ENCODE results near the gene AP3B1. TPM values are rescaled to one million over a fixed set of nuclear protein-coding genes. Genes with fewer than 3 reads are reported as not detected.

AP3B1 gene
- total RNA-seq, 1 donor: 77.4 TPM

DNA sequence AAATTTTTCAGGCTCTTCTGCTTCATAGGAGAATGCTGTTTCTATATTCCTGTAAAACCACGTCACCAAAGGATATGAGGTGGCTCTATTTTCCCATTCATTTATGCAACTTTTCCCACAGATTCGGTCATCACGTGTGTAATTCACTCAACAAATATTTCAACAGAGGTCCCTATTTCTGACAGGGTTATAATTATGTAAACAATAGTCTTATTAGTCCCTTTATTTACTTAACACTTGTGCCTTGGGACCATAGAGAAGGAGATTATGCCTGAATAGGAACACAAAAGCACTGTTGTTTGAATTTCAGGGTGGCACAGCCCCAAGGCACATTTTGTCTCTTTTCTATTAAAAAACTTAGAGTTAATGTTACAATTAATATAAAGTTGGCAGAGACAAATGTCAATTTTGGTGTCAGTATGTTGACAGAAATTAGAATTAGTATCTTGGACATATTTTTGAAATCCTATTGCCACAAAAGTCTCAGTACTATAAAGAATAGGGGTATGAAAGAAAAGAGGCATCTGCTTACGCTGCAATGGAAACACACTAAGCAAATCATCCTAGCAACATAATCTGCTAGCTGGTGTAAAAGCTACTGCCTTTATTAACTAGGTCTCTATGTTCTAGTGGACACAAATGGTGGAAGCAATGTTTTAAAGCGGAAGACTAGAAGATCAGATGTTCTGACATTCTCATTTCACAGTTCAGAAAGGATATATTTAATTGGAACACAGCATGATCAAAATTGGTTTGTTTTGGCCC lies 289.3 kb downstream of the AP3B1 start:
- Histone ChIP-seq H3K79me2 (ENCODE audit: insufficient read depth, low read length) (no peaks in the 10 kb centered on the region), H3K36me3 (ENCODE audit: insufficient read depth, low read length) (peaks cover 4% of the 10 kb centered on the region), H3K27ac (ENCODE audit: low read depth, low read length) (peak overlapping the region; percentile 40), H3K4me3 (ENCODE audit: insufficient read depth, low read length) (no peak overlapping the region), H4K20me1 (ENCODE audit: insufficient read depth, low read length) (no peaks in the 10 kb centered on the region), H3K4me2 (ENCODE audit: insufficient read depth, low read length) (no peak overlapping the region), H2AFZ (ENCODE audit: low read length) (no peak overlapping the region), H3K9me3 (ENCODE audit: low read depth, low read length) (no peaks in the 10 kb centered on the region), H3K4me1 (ENCODE audit: insufficient read depth, low read length) (peaks cover 8% of the 10 kb centered on the region), H3K27me3 (ENCODE audit: insufficient read depth, low read length) (no peaks in the 10 kb centered on the region)
- DNase-seq (ENCODE audit: insufficient read length, low spot score, missing footprints): no peak
- TF ChIP-seq, protein P1, sequence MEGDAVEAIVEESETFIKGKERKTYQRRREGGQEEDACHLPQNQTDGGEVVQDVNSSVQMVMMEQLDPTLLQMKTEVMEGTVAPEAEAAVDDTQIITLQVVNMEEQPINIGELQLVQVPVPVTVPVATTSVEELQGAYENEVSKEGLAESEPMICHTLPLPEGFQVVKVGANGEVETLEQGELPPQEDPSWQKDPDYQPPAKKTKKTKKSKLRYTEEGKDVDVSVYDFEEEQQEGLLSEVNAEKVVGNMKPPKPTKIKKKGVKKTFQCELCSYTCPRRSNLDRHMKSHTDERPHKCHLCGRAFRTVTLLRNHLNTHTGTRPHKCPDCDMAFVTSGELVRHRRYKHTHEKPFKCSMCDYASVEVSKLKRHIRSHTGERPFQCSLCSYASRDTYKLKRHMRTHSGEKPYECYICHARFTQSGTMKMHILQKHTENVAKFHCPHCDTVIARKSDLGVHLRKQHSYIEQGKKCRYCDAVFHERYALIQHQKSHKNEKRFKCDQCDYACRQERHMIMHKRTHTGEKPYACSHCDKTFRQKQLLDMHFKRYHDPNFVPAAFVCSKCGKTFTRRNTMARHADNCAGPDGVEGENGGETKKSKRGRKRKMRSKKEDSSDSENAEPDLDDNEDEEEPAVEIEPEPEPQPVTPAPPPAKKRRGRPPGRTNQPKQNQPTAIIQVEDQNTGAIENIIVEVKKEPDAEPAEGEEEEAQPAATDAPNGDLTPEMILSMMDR (IDR thresholded peaks at IDR 0.05; ENCODE audit: extremely low read depth, low read depth, low read length): no peak

DNA sequence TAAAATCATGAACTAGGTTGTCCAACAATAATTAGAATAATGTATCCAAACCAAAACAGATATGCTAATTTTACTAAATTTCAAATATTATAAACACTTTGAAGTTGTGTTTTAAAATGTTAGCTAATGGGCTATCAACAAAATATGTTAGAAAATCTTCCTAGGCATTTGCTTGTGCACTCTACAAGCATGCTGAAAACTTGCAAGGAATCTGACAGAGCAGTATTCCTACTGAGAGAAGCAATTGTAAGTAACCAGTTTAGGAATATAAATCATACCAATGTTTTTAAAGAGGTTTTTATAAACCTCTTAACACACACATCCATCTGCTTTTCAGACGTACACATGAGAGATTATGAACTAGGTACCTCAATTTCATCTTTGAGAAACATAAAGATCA lies 289.9 kb downstream of the AP3B1 start:
- Histone ChIP-seq H3K4me3 (ENCODE audit: insufficient read depth, low read length) (no peak overlapping the region), H3K4me2 (ENCODE audit: insufficient read depth, low read length) (no peak overlapping the region), H3K9me3 (ENCODE audit: low read depth, low read length) (no peaks in the 10 kb centered on the region), H3K27me3 (ENCODE audit: insufficient read depth, low read length) (no peaks in the 10 kb centered on the region), H3K36me3 (ENCODE audit: insufficient read depth, low read length) (peaks cover 4% of the 10 kb centered on the region), H3K79me2 (ENCODE audit: insufficient read depth, low read length) (no peaks in the 10 kb centered on the region), H3K4me1 (ENCODE audit: insufficient read depth, low read length) (peaks cover 3% of the 10 kb centered on the region), H2AFZ (ENCODE audit: low read length) (no peak overlapping the region), H4K20me1 (ENCODE audit: insufficient read depth, low read length) (no peaks in the 10 kb centered on the region), H3K27ac (ENCODE audit: low read depth, low read length) (peak overlapping the region; percentile 40)
- no peak for DNase-seq (ENCODE audit: insufficient read length, low spot score, missing footprints)
- TF ChIP-seq, protein P1 (IDR thresholded peaks at IDR 0.05; ENCODE audit: extremely low read depth, low read depth, low read length): no peak

DNA sequence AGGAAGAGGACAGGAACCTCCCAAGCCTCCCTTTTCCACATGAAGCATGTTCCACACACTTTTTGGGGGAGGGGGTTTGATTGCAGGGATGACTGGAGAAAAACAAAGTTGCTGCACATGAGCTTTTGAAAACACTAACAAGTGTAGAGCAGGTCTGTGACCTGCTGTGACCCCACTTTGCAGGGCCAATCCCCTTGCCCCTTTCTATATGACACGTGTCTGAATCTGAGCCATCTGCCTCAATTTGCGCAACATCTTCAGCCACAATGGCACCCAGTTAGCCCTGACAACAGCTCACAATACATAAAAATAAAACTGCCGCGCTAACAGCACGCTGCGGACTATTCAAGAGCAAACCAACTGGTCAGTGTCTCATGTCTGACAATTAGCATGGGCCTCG lies 290.6 kb downstream of the AP3B1 start:
- Histone ChIP-seq H3K4me2 (ENCODE audit: insufficient read depth, low read length) (no peak overlapping the region), H4K20me1 (ENCODE audit: insufficient read depth, low read length) (no peaks in the 10 kb centered on the region), H3K9me3 (ENCODE audit: low read depth, low read length) (no peaks in the 10 kb centered on the region), H3K27me3 (ENCODE audit: insufficient read depth, low read length) (no peaks in the 10 kb centered on the region), H3K36me3 (ENCODE audit: insufficient read depth, low read length) (peaks cover 4% of the 10 kb centered on the region), H3K27ac (ENCODE audit: low read depth, low read length) (peak overlapping the region; percentile 40), H3K4me3 (ENCODE audit: insufficient read depth, low read length) (no peak overlapping the region), H2AFZ (ENCODE audit: low read length) (no peak overlapping the region), H3K4me1 (ENCODE audit: insufficient read depth, low read length) (peaks cover 3% of the 10 kb centered on the region), H3K79me2 (ENCODE audit: insufficient read depth, low read length) (no peaks in the 10 kb centered on the region)
- DNase-seq (ENCODE audit: insufficient read length, low spot score, missing footprints): no peak
- TF ChIP-seq, protein P1 (IDR thresholded peaks at IDR 0.05; ENCODE audit: extremely low read depth, low read depth, low read length): no peak

DNA sequence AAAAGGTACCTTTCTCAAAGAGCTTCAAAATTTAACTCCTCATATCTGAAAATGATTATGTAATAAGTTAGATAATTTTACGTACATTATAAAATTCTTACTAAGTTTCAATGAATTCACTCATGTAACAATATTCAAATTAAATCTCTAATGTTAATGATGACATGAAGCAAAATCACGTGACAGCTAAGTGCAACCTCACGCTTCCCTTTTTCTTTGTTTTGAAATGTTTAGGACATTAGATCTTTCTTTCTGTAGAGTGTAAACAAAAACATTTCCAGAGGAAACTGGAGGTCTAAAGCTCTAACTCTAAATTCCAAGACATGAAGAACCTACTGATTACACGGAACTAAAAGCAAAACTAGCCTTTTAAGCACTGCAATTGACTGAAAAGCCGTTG lies 291.0 kb downstream of the AP3B1 start:
- Histone ChIP-seq H3K27ac (ENCODE audit: low read depth, low read length) (no peak overlapping the region), H3K4me1 (ENCODE audit: insufficient read depth, low read length) (peaks cover 3% of the 10 kb centered on the region), H3K27me3 (ENCODE audit: insufficient read depth, low read length) (no peaks in the 10 kb centered on the region), H3K79me2 (ENCODE audit: insufficient read depth, low read length) (no peaks in the 10 kb centered on the region), H3K36me3 (ENCODE audit: insufficient read depth, low read length) (peaks cover 4% of the 10 kb centered on the region), H3K4me2 (ENCODE audit: insufficient read depth, low read length) (no peak overlapping the region), H3K4me3 (ENCODE audit: insufficient read depth, low read length) (no peak overlapping the region), H4K20me1 (ENCODE audit: insufficient read depth, low read length) (no peaks in the 10 kb centered on the region), H3K9me3 (ENCODE audit: low read depth, low read length) (no peaks in the 10 kb centered on the region), H2AFZ (ENCODE audit: low read length) (no peak overlapping the region)
- TF ChIP-seq, protein P1 (IDR thresholded peaks at IDR 0.05; ENCODE audit: extremely low read depth, low read depth, low read length): no peak
- DNase-seq (ENCODE audit: insufficient read length, low spot score, missing footprints): no peak

Data from osteoblast (primary cell).